GM19239 (cell line): ENCODE data around the gene LAMB1.
A peak's percentile ranks its signal among the peaks of the same experiment; 100 is the strongest.

Experiments
- DNase-seq: peaks from one replicate; pipeline ENCODE4 v3.0.0; 2011; ENCODE audit warnings: low spot score; ENCODE audit not compliant: insufficient read length
- FAIRE-seq: peaks from 2 replicates; lab custom pipeline; 2011; peaks lifted over from hg19 to GRCh38; lab: Jason Lieb, UNC

Gene LAMB1

DNA sequence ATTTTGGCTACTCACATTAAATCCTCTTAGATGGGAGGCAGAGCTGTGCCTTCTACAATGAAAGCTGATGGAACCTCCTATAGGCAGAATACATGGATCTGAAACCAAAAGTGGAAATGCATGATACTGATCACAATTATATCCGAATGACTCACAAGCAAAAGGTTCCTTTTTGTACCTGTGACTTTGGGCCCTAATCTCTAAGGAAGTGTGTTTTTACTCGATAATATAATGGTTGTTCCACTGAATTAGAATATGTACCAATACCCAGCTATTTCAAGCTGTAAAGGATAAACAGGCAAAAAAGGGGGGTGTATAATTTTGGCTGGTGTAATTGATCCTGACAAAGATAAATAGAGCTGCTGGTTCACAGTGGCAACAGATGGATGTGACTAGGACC is 17.6 kb upstream of the LAMB1 start:
- DNase-seq (no peak), FAIRE-seq (no peak)

DNA sequence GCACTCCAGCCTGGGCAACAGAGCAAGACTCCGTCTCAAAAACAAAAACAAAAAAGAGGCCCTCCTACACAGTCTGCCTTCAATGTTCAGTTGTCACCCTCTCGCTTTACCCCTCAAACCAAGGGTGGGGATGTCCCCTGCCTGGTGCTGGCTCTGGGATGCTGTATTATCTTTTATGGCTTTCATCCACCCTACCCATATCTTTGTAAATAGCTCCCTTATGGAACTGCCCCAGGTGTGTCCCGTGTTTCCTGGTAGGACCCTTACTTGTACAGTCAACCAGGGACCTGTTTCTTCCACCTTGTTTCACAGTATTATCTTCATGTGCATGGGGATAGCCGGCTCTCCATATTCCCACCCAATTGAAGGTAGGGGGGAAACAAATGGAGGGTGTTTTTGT is 15.7 kb upstream of the LAMB1 start:
- FAIRE-seq (no peak), DNase-seq (no peak)

DNA sequence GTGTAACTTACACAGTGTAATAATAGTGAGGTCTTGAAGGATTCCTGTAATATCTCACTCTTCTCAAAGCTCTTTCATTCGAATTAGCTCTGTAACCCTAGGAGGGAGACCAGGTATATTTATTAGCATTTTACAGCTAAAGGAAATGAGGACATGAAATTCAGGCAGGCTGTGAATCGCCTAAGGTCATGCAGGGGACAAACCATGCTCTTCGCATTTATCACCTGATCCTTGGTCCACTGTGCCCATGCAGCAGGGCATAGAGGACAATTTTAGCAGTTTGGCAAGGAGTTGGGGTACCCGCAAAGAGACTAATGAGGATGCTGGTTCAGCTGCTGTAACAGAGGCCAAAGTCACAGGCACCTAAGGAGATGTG is 14.8 kb upstream of the LAMB1 start:
- FAIRE-seq, result no peak
- DNase-seq, result no peak

DNA sequence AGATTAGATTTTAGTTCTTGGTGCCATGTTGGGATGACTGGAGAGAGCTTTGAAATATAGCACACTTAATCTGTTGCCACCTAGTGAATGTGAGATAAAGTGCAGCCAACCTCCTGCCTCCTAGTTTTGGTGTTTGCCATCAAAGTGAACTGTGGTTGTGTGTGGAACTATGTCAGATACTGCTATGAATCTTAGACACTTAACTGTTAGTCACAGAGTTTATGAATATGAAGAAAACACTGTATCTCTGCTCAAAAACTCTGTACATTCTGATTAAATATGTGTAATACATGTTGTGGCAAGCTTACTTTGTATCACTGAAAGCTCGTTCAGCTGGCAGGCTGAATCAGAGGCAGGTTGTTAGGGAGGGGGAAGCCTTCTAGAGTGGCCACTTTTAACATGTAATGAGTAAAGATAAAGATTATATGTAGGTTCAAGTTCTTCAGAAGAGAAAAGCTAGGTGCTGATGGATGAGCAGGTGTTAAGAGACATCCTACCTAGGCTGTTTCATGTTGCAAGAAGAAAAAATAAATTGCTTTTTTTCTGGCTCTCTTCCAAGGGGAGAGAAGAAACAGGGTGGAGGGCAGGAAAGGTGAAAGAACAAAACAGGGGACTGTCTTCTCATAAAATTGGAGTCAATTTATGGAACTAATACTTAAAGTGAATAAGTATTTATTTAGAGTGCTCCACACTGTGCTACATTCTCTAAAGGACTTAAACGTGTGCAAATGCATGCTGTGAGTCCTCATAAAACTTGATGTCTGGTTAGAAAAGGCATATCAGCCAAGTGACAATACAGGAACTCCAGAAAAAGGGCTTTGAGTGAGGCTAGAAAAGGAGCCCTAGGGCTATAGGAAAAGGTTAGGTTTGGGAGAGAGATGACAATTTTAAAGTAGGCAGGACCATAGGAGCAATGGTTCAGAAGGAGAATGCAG is 14.1 kb upstream of the LAMB1 start:
- FAIRE-seq (no peak), DNase-seq (no peak)

DNA sequence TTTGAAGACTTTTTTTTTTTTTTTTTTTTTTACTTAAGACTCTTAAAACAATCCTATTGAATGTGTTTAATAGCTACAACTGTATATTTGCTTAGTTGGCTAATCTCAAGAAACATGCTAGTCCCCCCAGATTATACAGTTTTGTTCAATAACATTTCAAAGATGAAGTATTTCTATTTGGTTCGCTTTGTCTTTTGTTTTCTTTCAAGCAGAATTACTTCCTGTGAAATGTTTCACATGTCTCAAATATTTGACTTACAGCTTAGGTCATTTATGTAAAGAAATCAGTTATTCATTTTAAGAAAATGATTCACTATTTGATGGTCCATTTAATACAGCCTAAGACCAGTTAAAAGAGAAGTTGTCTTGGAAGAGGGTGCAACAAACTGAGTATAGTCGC is 12.8 kb upstream of the LAMB1 start:
- DNase-seq, result no peak
- no peak for FAIRE-seq

GRCh38 chr7:108014747-108015682 is 12.1 kb upstream of the LAMB1 start:
- DNase-seq (no peak), FAIRE-seq (no peak)

GRCh38 chr7:108014215-108014614 is 11.3 kb upstream of the LAMB1 start:
- no peak for DNase-seq
- no peak for FAIRE-seq

- DNase-seq, result no peak
Measured at GRCh38 chr7:108012499-108013430, 9.8 kb upstream of the LAMB1 start.

DNA sequence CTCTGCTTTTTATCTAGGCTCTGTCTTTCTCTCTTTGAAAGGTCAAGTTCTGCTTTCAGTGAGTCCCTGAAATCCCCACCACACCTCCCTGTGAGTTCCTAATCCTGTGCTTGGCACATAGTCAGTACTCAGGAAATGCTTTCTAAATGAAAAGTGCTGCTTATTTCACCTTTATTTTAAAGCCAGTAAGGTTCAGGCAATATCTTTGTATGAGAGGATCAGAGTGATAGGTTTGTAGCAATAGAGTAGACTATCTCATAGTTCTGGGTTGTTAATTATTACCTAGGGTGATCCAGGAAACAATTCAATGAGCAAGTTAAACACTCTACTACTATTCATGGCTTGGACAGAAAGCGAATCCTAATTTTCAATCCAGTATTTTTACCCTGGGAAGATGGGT is 7.4 kb upstream of the LAMB1 start:
- no peak for DNase-seq

More at GRCh38 chr7:108012499-108013430, 9.8 kb upstream of the LAMB1 start:
- no peak for FAIRE-seq

DNA sequence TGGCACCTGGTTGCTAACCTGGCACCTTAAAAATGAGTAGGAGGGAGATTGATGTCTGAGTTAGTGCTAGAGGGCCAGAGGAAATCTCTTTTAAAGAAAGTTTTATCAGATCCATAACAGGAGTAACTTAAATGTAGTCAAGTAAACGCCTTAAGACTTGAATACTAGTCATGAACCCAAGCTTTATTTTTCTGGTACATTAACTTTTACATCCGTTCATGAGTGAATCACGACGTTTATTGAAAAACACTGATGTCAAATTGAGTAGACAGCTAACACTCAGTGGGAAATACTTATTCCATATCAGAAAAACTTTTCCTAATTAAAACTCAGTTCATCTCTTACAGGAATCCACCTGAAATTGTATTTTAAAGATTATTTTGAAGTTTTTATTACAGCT is 6.9 kb upstream of the LAMB1 start:
- no peak for DNase-seq
- FAIRE-seq, result no peak

More for the DNA sequence above, 7.4 kb upstream of the LAMB1 start:
- no peak for FAIRE-seq

DNA sequence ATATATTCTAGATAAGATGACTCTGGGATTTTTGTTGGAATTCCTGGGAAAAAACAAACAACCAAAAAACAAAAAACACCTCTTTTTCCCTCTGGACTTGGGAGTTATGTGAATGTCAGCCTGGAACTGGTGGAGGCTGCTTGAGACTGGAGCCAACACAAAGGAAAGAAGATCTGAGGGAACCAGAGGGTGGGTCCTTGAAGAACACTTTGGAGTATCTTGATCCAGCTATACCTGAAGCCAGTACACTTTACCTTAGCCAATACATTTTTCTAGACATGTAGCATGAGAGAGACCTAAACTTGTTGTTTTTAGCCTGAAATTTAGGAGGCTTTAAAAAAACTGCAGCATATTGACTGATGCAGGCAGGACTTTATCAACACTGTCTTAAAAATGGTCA is 5.9 kb upstream of the LAMB1 start:
- DNase-seq (no peak), FAIRE-seq (no peak)

DNA sequence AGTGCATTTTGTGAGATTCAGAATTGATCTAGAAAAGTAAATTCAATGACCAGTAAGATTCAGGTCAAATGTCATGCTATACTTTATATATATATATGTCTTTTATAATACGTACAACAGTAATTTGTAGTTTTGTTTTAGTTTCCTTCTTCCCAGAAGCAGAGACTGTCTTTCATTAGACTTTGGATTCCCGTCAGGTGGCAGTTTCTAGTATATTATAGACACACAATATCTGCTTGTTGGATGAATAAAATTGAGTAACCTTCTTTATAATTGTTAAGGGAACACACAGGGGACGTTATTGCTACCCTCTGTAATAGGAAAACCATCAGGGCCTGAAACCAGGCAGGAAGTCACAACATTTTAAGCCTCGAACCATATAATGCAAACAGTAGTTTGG is 5.3 kb upstream of the LAMB1 start:
- FAIRE-seq (no peak), DNase-seq (no peak)

GRCh38 chr7:108007762-108008161 is 4.8 kb upstream of the LAMB1 start:
- FAIRE-seq, result no peak
- no peak for DNase-seq

GRCh38 chr7:108007261-108007660 is 4.3 kb upstream of the LAMB1 start:
- FAIRE-seq (no peak), DNase-seq (no peak)

DNA sequence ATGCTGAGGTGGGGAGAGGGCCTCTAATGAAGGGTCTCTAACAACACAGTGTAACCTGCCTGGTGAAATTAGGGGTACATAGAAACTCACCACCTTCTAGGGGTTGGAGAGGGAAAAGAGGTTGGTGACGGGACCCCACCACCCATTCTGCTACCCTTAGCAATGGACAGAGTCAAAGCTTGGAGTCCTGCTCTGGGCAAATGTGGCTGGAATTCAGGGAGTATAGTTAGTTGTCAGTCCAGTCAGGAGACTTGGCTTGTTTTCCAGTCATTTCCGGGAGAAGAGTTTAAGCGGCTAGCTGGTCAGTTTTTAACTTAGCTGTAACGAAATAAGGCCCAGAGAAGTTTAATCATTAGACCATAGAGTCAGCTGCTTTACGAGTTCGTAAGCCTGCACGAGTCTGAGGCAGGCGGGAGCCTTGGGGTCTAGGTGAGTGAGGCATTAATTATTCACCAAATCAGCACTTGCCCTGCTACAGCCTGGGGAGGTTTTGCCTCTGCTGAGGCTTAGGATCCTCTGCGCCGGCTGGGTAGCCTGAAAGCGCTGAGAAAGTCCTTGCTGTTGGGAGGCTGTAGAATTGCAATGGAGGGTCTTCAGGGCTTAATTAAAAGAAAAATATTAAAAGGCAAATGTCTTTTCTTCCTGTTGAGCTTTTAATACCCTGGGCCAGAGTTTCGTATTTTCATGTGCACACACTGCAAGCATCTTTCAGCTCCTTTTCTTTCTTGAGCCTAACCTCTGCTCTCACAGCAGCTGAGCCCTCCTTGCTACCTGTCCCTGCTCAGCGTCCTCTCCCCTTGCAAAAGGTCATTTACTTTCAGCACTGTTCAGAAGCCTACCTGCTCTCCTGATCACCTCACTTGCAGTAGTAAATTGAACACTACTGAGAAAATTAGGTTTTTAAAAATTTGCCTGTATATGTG is 1.5 kb upstream of the LAMB1 start:
- FAIRE-seq, result no peak
- DNase-seq, result peak; percentile 29

GRCh38 chr7:108003599-108003935 is 606 bp upstream of the LAMB1 start:
- DNase-seq (no peak), FAIRE-seq (no peak)

GRCh38 chr7:108001764-108002725 is 916 bp downstream of the LAMB1 start:
- DNase-seq, result no peak

More at GRCh38 chr7:108001764-108002725, 916 bp downstream of the LAMB1 start:
- FAIRE-seq, result no peak
